Transverse colon (tissue), 4 donors: ENCODE results near the gene CORO2A. TPM values are rescaled to one million over a fixed set of nuclear protein-coding genes. Genes with fewer than 3 reads are reported as not detected.
"Not testable (repeated sequence)": the region's sequence is repeated elsewhere in the genome, so short reads cannot be mapped to it uniquely, and the experiment has no call there.

Experiments
- DNase-seq: peaks from one replicate; pipeline ENCODE4 v3.0.0-alpha.2; 2019
- H3K27ac ChIP-seq, 4 donors: fragments of 200-600 bp; sonication (generic); 2 replicates each; pipeline ENCODE4 v1.5.1; 2016 to 2018; ENCODE audit warnings: inconsistent platforms in 4 of 4
- H3K27me3 ChIP-seq: fragments of 200-600 bp; sonication (generic); 2 replicates; pipeline ENCODE4 v1.5.1; 2017; ENCODE audit warnings: inconsistent platforms
- H3K36me3 ChIP-seq, 4 donors: fragments of 200-600 bp; sonication (generic); 2 replicates each; pipeline ENCODE4 v1.5.1; 2017 to 2019; ENCODE audit warnings: inconsistent platforms in 4 of 4
- H3K4me1 ChIP-seq, 4 donors: fragments of 200-600 bp; sonication (generic); 2 replicates each; pipeline ENCODE4 v1.5.1; 2017 to 2020; ENCODE audit warnings: inconsistent platforms in 4 of 4
- H3K4me3 ChIP-seq, 4 donors: fragments of 200-600 bp; sonication (generic); 1 replicate in 1 of 4; 2 replicates in 3 of 4; pipeline versions ENCODE4 v1.5.1 to v1.6.1; 2017 to 2019; ENCODE audit warnings: inconsistent platforms in 4 of 4
- H3K9me3 ChIP-seq, 2 donors: fragments of 200-600 bp; sonication (generic); 2 replicates each; pipeline ENCODE4 v1.5.1; 2017 to 2019; ENCODE audit warnings: inconsistent platforms in 2 of 2
- CTCF ChIP-seq, 5 experiments: fragments of 200-600 bp in 3 of 5; fragments of 450-650 bp in 2 of 5; sonication (generic) in 3 of 5; IDR thresholded peaks; 1 replicate in 2 of 5; 2 replicates in 3 of 5; pipeline ENCODE4 v1.5.1; 2016 to 2017; ENCODE audit warnings: antibody characterized with exemption in 5 of 5, inconsistent platforms in 3 of 5, mild to moderate bottlenecking in 2 of 5, moderate library complexity in 1 of 5
- EP300 ChIP-seq: sonication (generic); formaldehyde crosslinking; IDR thresholded peaks from one replicate; pipeline ENCODE4 v1.6.1; 2017; ENCODE audit warnings: antibody characterized with exemption, low read depth
- POLR2A ChIP-seq: fragments of 450-650 bp; IDR thresholded peaks from one replicate; pipeline ENCODE4 v1.6.1; 2016; ENCODE audit warnings: antibody characterized with exemption, mild to moderate bottlenecking, moderate library complexity
- POLR2AphosphoS5 ChIP-seq, 3 donors: sonication (generic); formaldehyde crosslinking; IDR thresholded peaks; one replicate each; pipeline ENCODE4 v1.6.1; 2016; ENCODE audit warnings: antibody characterized with exemption in 3 of 3
- WGBS, 2 donors: methylation state at CpG; one replicate each; pipeline ENCODE4 v1.1.5; 2018; ENCODE audit warnings: low coverage in 1 of 2; 5-methylcytosine and 5-hydroxymethylcytosine counted together
- in situ Hi-C, 4 donors: fragments of 200-750 bp; cut with MboI; loops; one replicate each; pipeline versions ENCODE4 v1.15.0 to v1.15.1; 2017; ENCODE audit warnings: low sequenced_read_pairs in 3 of 4, low pct_ligation_motif_present in 1 of 4, low pct_unique_long_range_greater_than_20kb in 1 of 4
- intact Hi-C: fragments of 100-400 bp; cut with DNase I; formaldehyde crosslinking; loops from one replicate; pipeline ENCODE4 v1.15.1; 2023; ENCODE audit warnings: low total_unique reads
- total RNA-seq, 4 donors: library from RNA; depleted of rRNA; stranded (reverse); fragments of >200 nt; gene quantifications; one replicate each; pipeline ENCODE4 v1.1.0, GENCODE V29; 2016

Gene CORO2A
- total RNA-seq, 4 donors from 2014 or later = 10.0 to 59.1 (median 47.1) TPM

- Histone ChIP-seq H3K9me3 (no peaks in the 10 kb centered on the region), H3K27ac (peak within 1 kb of the TSS; percentile 92 to 94 (median 92)), H3K4me3 (peak within 1 kb of the TSS; percentile 59 to 79 (median 68)), H3K4me1 (peaks cover 8 to 48% (median 32%) of the 10 kb centered on the region in 4 donors), H3K27me3 (no peaks in the 10 kb centered on the region), H3K36me3 (no peaks in the 10 kb centered on the region)
- peak; percentile 85 for DNase-seq
- in situ Hi-C loops = no loop called here
- intact Hi-C loops = no loop called here
- 0 to 3% methylated on average over 2 to 46 of the region's 71 CpGs for WGBS, 2 donors
- TF ChIP-seq EP300 (no peak), POLR2AphosphoS5 (IDR thresholded peaks at IDR 0.05) (peak; percentile 39 to 67 (median 52)), CTCF (IDR thresholded peaks at IDR 0.05) (peak in 2 of 5 experiments; percentile 3 to 8), POLR2A (peak; percentile 48)
Observed at GRCh38 chr9:98118640-98119601, 73.5 kb downstream of the CORO2A start, which contains the start of gene TRIM14. TSS of gene TRIM14 (minus strand) at chr9:98119222. CDS start at chr9:98119188, 34 bp downstream.

- Histone ChIP-seq H3K4me3 (peak overlapping the region in 3 of 4 donors; percentile 59 to 79 (median 66)), H3K4me1 (peaks cover 8 to 50% (median 32%) of the 10 kb centered on the region in 4 donors), H3K36me3 (no peaks in the 10 kb centered on the region), H3K27ac (peak overlapping the region; percentile 92 to 94 (median 92)), H3K9me3 (no peaks in the 10 kb centered on the region), H3K27me3 (no peaks in the 10 kb centered on the region)
- in situ Hi-C loops (no loop called here), intact Hi-C loops (no loop called here)
- TF ChIP-seq CTCF (IDR thresholded peaks at IDR 0.05) (peak in 1 of 5 experiments; percentile 38), EP300 (no peak), POLR2A (peak; percentile 70), POLR2AphosphoS5 (IDR thresholded peaks at IDR 0.05) (peak in 2 of 3 donors; percentile 56 to 76)
- peak; percentile 84 for DNase-seq
- WGBS, 2 donors = 46 to 92% methylated on average over 2 to 5 of the region's 5 CpGs
Observed at GRCh38 chr9:98117984-98118639, 74.3 kb downstream of the CORO2A start.

DNA sequence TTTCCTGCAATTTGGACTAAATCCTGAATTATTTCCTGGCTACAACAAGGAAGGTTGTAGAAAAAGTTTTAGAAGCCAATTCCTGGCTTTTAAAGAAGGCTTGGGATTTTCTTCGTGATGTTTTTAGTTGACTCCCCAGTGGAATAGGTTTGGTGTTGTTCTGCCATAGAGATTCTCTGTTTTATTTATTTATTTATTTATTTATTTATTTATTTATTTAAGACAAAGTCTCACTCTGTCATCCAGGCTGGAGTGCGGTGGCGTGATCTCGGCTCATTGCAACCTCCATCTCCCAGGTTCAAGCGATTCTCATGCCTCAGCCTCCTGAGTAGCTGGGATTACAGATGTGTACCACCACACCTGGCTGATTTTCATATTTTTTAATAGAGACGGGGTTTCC is 75.3 kb downstream of the CORO2A start:
- WGBS, 2 donors = 87 to 91% methylated on average over 6 of the region's 6 CpGs

GRCh38 chr9:98109052-98109451 is 83.4 kb downstream of the CORO2A start:
- TF ChIP-seq CTCF (IDR thresholded peaks at IDR 0.05) (no peak), EP300 (no peak), POLR2A (no peak), POLR2AphosphoS5 (IDR thresholded peaks at IDR 0.05) (no peak)
- no peak for DNase-seq
- Histone ChIP-seq H3K27ac (peak overlapping the region; percentile 47 to 72 (median 60)), H3K4me3 (no peak overlapping the region), H3K4me1 (peaks cover 0 to 23% (median 0%) of the 10 kb centered on the region in 4 donors), H3K9me3 (no peaks in the 10 kb centered on the region), H3K36me3 (peaks cover 0 to 14% (median 2%) of the 10 kb centered on the region in 4 donors), H3K27me3 (no peaks in the 10 kb centered on the region)
- in situ Hi-C loops (no loop called here), intact Hi-C loops (no loop called here)
- WGBS, 2 donors = 47 to 57% methylated on average over 2 to 3 of the region's 3 CpGs

More for the DNA sequence above, 75.3 kb downstream of the CORO2A start:
- H3K27me3 ChIP-seq, in situ Hi-C loops, intact Hi-C loops, H3K9me3 ChIP-seq, DNase-seq, H3K4me3 ChIP-seq, H3K36me3 ChIP-seq: not testable (repeated sequence)
- Histone ChIP-seq H3K27ac (peak overlapping the region in 1 of 4 donors; percentile 92), H3K4me1 (peaks cover 8 to 51% (median 32%) of the 10 kb centered on the region in 4 donors)
